ENCODE data around the gene TOX4.
"Not testable (repeated sequence)": the region's sequence is repeated elsewhere in the genome, so short reads cannot be mapped to it uniquely, and the experiment has no call there.

The TOX4 gene

DNA sequence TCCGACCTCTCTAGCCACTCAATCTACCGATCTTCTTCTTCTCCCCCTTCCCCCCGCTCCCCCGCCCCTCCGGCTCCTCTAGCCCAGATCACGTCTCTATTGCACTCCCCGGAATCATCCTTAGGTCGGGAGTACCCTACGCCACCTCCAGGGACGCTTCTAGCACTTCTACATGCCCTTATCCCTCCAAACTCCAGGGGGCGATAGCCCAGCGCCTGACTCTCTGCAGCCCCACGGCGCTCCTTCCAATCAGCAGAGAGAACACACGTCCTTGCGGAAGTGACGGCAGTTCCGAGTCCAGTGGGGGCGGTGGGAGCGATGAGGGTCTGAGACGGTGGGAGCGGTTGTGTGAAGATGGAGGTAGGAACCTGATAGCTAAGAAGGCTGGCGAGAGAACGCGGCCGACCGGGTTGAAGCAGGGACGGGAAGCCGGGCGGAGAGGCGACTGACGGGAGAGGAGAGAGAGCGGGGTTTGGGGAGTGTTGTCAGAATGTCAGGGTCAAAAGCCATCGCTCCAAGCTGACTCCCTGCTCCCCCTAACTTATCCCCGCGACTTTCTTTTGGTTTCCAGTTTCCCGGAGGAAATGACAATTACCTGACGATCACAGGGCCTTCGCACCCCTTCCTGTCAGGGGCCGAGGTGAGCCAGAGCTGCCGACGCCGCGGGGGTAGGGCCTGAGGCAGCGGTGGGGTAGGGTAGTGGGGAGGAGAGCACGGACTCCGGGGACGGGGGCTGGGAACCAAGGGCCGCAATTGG lies at the start of gene TOX4, which contains the start of gene RAB2B:
TOX4 (plus strand) TSS at position 271 of the 757 bp plus-strand sequence; CDS start at position 355, 84 bp downstream.
RAB2B (minus strand) TSS at position 35 of the 757 bp plus-strand sequence. CDS start 87 bp downstream, outside the sequence.
- peak; percentile 89 for DNase-seq

DNA sequence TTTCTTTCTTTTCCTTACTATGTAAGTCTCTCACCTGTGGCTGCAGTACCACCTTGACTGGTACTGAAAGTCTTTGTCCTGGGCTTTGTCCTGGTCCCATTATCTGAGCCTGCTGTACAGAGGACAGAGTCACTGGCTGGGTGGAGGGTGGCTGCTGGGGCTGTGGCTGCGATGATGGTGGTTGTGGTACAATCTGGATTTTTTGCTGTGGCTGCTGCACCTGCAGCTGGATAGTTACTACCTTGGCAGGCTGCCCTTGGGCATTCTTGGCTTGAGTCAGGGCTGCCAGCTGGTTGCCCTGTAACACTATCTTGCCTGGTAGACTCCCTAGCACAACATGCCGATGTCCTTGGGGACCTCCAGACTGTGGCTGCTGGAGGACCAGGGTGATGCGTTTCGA lies 48.1 kb upstream of the TOX4 start:
- no peak for DNase-seq

DNA sequence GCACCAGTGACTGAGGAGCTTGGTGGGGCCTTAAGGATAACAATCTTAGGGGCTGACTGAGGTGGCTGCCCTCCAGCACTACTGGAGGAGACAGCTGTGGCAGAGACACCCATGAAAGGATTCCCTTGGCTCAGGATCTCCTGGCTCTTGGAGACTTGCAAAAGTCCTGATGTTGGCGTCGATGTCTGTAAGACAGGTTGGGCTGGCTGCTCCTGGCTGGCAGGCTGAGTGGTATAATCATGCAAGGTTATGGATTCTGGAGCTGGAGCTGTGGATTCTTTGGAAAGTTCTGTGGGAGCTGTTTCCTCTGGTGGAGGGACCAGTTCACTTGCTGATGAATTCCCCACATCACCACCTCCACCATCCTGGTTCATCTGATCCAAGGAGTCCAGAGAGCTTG lies 45.9 kb upstream of the TOX4 start:
- no peak for DNase-seq

DNA sequence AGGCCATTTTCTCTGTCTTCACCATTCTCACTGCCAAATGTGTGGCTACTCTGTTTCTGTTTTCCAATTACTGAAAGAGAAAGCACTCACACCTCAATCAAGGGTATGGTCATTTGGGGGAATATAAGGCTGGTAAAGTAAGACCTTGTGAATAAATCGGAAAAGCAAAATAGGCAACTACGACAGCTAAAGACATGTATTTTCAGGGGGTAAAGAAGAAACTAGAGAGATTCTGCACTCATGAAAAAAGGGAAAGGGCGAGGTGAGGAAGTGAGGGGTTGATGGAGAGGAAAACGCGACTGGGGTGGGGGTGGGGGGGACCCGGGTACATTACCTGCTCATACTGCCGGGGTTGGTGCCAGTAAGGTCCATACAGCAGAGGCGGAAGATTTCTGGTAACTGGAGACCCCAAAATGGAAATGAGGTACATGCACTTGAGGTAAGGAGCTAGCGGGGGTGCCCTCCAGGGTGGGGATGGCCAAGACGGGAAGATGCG lies 40.4 kb upstream of the TOX4 start:
- no peak for DNase-seq

DNA sequence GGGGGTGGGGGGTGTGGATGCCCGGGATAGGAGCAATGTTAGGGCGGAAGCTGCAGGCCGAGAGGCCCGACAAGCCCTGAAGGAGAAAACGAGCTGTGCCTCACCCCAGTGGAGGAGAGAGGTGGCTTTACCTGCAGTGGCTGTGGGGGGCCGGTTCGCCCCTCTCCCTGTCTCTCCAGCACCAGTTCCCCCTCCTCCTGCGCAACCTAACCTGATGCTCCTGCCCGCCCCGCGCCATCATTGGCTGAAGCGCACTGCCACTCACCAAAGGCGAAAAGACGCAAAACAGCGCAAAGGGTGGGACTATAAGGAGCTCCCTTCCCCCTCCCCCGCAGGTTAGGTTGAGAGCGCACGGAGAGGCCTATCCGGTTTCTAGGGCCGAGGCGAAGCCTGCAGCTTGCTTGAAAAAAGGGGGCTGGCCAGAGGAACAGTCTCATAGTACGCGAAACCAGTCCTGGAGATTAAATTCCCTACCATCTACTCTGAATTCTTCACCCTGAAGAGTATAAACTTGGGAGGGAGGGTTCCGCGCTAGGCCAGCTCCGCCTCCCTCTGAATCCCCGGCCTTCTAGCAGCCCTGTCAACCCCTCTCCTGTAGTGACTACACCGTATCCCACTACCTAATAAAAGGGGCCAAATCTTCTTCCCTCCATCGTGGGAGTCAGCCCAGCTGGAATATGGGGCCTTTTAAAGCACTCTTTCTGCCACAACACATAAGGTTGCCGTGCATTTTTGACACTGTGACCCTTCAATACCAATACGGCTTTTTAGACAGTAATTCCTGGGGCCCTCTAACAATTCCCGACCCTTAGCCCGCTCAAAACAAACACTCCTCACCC lies 39.7 kb upstream of the TOX4 start:
- peak; percentile 99 for DNase-seq

DNA sequence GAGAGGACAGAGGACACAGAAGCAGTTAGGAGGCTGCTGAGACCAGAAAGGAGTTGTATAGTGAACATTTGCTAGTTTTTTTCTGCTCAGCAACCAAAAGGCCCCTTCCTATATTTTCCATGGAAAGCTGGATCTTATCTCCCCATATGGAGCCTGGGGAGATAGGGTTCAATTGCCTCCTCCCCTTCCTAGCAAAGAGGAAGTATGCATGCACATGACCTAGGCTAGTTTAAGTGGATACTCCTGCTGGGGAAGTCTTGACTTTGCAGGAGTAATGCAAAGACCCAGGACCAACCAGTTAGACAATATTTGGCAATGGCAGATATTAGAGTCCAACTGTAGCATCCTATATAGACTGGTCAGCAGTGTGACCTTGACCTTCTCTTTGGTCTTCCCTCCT lies 36.1 kb upstream of the TOX4 start:
- DNase-seq: no peak

DNA sequence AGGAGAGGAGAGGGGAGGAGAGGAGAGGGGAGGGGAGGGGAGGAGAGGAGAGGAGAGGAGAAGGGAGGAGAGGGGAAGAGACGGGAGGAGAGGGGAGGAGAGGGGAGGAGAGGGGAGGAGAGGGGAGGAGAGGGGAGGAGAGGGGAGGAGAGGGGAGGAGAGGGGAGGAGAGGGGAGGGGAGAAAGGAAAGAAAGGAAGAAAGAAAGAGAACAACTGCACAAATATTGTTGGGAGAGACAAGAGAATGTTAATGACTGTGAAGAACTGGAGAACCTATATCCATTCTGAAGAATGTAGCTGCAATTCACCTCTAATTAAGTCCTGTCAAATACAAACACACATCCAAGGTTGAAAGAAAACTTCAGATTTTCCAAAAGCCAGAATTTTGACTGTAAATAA lies 34.3 kb upstream of the TOX4 start:
- not testable (repeated sequence) for DNase-seq

DNA sequence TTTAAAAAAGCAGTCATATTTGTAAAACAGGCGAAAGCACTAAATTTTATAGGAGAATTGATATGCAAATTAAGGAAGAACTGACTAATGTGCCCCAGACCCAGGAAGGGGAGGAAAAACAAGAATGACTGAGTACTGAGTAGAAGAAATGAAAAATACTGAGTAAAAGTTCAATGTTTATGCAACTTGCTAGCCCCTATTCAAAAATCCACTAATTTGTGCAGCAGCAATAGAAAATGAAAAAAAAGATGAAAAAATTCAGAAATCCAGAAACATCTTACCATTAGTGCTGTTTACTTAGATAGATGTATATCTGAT lies 27.1 kb upstream of the TOX4 start:
- no peak for DNase-seq

DNA sequence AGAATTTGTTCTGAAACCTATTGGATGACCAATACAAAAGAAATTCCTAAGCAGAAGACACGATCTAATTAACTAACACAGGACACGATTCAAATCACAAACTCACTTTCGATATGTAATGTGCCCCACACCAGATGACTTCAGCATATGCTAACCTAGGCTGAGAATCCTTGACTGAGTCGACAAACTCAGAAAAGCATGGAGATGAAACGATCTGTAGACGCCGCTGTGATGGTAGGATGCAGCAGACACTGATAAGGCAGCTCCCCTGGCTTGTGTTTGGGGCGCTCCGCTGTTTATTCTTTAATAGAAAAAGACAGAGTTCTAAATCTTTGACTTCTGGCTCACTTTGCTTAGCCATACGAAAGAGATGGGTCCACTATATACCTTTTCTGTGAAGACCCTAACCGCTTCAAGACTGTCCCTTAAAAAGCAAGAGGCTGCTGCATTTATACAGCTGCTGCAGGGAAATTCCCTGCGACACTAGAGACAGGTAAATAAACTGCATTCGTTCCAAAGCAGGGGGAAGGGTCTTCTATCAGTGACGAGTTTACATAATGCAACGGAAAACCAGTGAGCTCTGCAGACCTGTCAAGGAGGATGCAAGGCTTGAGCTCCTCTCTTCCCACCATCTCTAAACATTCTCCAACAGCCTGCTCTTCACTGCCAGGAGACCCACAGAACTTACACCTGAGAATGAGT lies 22.0 kb upstream of the TOX4 start:
- no peak for DNase-seq

DNA sequence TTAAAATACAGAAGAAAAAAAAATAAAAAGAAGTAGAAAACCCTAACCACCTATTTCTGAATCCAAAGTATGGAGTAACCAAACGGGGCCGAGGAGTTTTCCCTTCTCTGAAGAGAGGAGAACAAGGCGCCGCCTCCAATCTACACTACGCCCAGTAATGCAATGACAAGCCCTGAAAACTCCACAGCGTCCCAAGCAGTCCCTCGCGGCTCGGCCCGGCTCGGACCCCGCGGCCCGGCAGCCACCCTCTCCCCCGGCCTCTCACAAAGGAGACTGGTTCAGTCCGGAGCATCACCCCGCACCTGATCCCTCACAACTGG lies 21.4 kb upstream of the TOX4 start:
- DNase-seq: no peak

DNA sequence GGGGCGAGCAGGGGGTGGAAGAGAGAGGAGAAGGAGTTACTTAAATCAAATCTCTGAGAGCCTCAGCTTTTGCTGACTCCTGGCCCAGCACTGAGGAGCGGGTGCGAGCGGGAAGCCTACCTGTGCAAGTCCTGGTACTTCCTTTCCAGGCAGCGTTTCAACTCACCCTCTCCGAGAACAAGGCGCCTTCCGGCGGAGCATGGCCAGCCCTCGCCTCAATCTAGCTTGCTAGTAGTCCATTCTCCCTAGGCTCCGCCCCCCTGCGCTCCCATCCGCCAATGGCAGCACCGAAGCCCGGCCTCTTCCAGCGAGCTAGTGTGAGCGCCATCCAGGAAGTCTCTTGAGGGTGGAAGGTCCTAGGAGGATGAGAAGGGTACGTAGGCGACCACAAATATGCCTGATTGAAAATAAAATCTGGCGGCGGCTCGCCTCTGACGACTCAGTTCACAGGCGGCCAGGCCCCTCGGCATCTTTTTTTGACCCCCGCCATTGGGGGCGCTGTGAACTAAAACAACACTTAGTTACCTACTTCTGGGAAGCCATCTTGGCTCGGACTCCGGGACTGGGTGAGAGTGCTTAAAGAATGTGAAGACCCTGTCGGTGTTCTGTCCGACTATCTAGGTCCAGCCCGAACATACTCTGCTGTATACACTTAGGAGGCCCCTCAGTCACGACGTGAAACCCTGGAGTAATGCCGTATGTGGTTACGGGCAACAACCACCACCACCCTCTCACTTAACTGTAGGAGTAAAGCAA lies 20.9 kb upstream of the TOX4 start, which contains the start of gene CHD8:
CHD8 (minus strand) TSS at position 212 of the 756 bp plus-strand sequence. CDS start 24,480 bp downstream, outside the sequence.
- DNase-seq: peak; percentile 98

DNA sequence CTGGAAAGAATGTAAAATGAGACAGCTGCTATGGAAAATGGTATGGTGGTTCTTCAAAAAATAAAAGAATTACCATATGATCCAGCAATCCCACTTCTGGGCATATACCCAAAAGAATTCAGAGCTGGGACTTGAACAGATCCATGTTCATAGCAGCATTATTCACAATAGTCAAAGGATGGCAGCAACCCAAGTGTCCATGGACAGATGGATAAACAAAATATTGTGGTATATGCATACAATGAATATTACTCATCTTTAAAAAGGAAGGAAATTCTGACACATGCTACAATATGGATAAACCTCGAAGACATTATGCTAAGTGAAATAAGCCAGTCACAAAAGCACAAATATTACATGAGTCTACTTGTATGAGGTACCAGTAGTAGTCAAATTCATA lies 9.4 kb upstream of the TOX4 start:
- DNase-seq: no peak

DNA sequence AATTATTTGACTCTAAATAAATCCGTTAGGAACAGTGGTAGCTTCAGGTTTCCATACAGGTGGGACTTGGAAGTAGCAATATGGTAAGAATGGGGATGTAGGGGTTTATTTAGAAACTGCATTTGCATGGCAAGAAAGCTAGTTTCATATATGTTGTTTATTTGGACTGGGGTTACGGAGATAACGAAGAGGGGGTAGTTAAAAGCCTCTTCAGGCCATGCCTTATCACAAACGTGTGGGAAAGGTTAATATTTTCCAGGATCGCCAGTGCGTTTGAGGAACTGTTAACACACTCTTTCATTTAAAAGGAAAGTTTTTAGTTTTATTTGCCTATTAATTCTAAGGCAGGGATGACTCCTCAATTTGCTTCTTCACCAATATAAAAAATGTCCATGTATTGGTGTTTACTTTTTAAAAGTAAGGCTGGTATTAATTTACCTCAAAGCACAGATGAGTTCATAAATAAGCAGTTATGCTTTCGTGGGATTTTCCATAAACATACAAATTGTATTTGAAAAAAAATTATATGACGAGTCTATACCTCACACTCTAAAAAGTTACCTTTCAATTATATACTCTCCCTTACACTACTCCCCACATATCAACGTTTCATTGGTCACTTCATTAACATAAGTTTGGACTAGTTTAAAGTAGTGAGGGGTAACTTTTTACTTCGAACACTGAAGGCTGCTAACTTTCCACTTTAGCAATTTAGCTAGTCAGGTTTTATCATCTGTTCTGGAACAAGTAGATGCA lies 1.1 kb upstream of the TOX4 start:
- DNase-seq: no peak

DNA sequence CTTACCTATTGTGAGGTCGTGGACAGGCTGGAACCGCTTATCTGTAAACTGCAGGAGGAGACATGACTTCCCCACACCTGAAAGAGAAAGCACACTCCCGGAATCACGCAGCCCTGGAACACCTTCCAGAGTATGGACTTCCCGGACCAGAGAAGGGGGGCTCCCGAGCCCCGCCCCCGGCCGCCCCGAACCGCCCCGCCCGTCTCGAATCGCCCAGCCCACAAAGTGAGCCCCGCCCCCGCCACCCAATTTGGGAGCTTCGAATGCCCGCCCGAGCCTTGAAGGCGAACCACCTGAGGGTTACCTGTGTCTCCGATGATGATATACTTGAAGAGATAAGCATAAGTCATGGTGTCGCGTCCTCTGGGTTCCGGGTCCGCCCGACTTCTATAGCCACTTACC lies 471 bp upstream of the TOX4 start:
- peak; percentile 83 for DNase-seq

DNA sequence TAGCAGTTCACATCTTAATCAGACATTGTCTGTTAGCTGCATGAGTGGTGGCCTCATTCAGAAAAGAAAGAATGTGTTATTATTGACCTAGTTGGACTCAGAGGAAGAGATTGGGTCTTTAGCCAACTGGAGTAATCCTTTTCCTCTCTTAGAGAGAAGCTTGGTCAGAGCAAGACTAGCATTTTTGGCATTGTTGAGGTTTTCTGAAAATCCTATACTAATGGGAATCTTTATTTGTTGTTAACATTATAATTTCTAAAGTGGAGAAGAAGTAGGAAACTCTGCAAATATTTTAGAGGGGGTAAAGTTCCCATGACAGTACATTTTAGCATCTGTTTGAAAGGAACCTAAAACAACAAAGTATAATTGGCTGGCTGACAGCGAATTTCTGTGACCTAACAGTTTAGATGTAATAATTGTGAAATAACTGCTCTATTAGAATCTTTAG lies 9.7 kb downstream of the TOX4 start:
- DNase-seq: no peak

DNA sequence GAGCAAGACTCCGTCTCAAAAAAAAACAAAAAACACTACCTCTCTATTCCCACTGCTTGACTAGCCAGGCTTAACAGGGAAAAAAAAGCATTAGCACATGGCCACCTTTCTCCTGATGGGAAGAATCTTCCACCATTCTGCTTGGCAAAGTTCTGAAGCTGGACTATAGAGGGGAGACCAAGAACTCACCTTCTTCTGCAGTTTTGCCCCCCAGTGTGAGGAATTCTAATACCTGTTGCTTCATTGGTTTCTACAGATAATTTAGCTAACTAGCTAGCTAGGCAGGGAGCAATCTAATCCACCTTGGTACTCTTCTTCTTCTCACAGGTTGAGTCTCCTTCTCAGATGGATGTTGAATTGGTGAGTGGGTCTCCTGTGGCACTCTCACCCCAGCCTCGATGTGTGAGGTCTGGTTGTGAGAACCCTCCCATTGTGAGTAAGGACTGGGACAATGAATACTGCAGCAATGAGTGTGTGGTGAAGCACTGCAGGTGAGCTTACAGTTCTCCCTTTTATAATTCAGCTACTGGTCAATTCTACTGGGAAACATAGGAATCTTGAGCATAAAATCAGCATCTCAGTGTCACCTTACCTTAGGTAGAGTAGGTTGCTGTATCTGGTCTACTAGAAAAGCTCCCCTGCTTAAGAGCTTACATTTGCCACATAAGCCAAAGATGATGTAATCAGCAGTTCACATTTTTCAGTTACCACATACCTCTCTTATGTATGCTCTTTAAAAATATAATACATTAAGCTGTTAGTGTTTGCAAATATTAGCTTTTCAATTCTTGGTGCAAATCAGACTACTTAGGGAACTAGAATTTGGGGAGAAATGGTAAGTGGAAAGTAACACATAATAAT lies 18.1 kb downstream of the TOX4 start:
- no peak for DNase-seq

DNA sequence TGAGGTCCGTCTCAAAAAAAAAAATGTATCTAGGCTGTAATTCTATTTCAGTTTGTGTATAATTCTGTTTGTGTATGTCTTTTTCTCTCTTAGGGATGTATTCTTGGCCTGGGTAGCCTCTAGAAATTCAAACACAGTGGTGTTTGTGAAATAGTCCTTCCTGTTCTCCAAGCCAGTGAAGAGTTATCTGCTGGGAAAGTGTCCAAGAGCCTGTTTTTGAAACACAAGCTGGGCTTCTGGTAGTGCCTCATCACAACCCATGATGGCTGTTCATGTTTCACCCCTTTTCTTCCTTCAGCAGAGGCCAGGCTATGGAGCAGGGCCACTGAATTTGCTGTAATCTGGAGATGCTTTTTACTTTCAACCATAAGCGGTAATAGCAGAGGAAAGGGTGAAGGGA lies 19.5 kb downstream of the TOX4 start:
- DNase-seq: no peak

DNA sequence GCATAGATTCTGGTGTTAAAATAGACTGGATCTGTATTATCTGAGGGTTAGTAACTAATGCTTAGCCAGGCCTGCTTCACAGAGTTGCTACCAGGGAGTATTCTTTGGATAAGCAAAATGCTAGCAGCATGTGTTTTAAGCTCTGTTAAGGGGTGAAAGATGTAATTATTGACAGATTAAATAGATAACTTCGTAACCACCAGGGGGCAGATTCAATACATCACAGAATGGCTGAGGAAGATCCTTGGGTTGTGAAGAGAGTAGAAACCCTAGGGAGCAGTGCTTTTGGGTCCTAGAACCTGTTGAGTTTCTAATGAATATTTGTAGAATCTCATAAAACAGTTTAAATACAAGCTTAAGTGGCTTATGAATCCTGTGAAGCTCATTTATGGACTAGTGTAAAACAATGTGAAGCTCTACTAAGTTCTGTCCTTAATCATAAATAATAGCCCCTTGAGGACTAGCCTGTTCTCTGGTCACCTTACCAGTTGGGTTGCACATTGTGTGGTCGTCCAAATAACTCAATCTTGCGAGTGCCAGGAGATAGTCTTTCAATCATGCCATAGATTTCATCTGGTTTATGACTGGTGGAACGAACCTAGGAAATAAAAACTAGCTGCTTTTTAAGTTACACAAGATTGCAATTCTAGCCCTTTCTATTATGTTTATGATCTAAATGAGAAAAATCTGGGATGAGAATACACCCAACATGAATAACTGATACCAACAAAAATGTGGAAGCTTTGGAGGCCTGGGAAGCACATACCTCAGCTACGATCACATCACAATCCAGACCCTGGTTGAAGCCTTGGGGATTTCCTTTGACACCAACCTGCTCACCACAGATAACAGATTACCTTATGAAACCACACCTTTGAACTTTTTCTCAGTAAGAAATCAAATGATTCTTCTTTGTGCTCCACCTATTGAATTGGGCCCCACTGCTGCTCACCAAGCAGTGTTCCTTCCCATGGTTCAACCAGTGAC lies 21.8 kb downstream of the TOX4 start:
- no peak for DNase-seq

DNA sequence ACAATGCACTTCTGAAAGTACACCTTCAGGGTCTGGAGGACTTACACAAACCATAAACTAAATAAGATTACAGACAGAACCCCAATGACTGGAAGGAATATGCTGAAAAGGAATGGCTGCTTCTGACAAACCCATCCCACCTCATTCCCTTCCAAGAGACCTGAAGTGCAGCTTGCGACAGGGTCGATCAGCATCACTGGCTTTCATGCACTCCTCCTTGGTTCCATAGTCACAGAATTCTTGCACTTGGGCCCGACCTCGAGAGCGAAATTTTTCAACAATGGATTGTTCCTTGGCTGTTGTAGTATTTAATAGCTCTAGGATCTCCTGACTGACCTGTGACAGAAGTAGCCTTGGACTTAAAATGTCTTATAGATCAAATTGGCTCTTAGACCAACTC lies 24.6 kb downstream of the TOX4 start:
- DNase-seq: no peak

DNA sequence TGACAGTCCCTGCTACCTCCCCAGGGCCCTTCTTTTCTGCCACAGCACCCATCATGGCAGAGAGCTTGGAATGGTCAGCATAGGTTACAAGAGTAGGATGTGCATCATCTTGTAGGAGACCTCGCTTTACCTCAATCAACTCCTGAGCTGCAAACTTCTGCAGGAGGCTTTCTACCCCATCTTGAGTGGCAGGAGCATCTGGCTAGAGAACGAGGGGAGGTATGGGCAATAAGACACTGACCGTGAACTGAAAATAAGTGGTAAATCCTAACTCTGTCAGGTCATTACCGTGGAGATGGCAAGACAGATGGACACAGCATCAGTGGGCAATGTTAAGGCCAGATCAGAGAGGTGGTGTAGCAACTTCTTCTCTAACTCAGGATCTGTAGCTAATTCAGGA lies 26.4 kb downstream of the TOX4 start:
- DNase-seq: no peak

Data from stimulated activated CD4-positive, alpha-beta T cell treated with anti-CD3 and anti-CD28 coated beads, Interleukin-4, amount 100 ng/mL, for 1 hour (primary cell).